Muscle layer of duodenum (tissue), 2 donors: ENCODE results near the gene ATG7.
A peak's percentile ranks its signal among the peaks of the same experiment; 100 is the strongest.

Experiments used
- H3K27ac ChIP-seq: one replicate; pipeline ENCODE4 v1.7.0; 2013; ENCODE audit warnings: mild to moderate bottlenecking, low read length
- H3K27me3 ChIP-seq: one replicate; pipeline ENCODE4 v1.7.0; 2013; ENCODE audit warnings: low read depth, mild to moderate bottlenecking, control low read depth, low read length
- H3K36me3 ChIP-seq, 2 donors: one replicate each; pipeline ENCODE4 v1.7.0; 2013; ENCODE audit warnings: low read length in 2 of 2, control low read depth in 1 of 2, mild to moderate bottlenecking in 1 of 2; ENCODE audit not compliant: insufficient read depth in 2 of 2, control insufficient read depth in 1 of 2
- H3K4me1 ChIP-seq, 2 donors: one replicate each; pipeline ENCODE4 v1.7.0; 2013; ENCODE audit warnings: low read length in 2 of 2, mild to moderate bottlenecking in 2 of 2, control low read depth in 1 of 2, moderate library complexity in 1 of 2; ENCODE audit not compliant: insufficient read depth in 2 of 2, control insufficient read depth in 1 of 2
- H3K4me3 ChIP-seq, 2 donors: one replicate each; pipeline ENCODE4 v1.7.0; 2013; ENCODE audit warnings: low read length in 2 of 2, low read depth in 1 of 2, mild to moderate bottlenecking in 1 of 2
- H3K9me3 ChIP-seq, 2 donors: one replicate each; pipeline ENCODE4 v1.7.0; 2013; ENCODE audit warnings: low read length in 2 of 2, control low read depth in 1 of 2, mild to moderate bottlenecking in 1 of 2; ENCODE audit not compliant: control insufficient read depth in 1 of 2
- donor health status: healthy.

The ATG7 gene

GRCh38 chr3:11271986-11272904 is at the start of gene ATG7:
Gene ATG7 (plus strand): TSS chr3:11272397. CDS start chr3:11298696, 26,299 bp downstream.
- Histone ChIP-seq H3K36me3 (no peaks in the 10 kb centered on the region), H3K4me3 (peak within 1 kb of the TSS; percentile 81 to 87), H3K9me3 (no peaks in the 10 kb centered on the region), H3K27ac (peak within 1 kb of the TSS; percentile 93), H3K4me1 (peaks cover 8 to 24% of the 10 kb centered on the region in 2 donors), H3K27me3 (no peaks in the 10 kb centered on the region)

GRCh38 chr3:11224010-11224409 is 48.2 kb upstream of the ATG7 start:
- Histone ChIP-seq H3K36me3 (no peaks in the 10 kb centered on the region), H3K4me1 (peaks cover 0 to 3% of the 10 kb centered on the region in 2 donors), H3K27me3 (no peaks in the 10 kb centered on the region), H3K9me3 (no peaks in the 10 kb centered on the region), H3K4me3 (no peak overlapping the region), H3K27ac (no peak overlapping the region)

- Histone ChIP-seq H3K36me3 (no peaks in the 10 kb centered on the region), H3K27me3 (no peaks in the 10 kb centered on the region), H3K9me3 (no peaks in the 10 kb centered on the region), H3K4me1 (peaks cover 0 to 3% of the 10 kb centered on the region in 2 donors), H3K27ac (peak overlapping the region; percentile 96), H3K4me3 (peak overlapping the region in 1 of 2 donors; percentile 42)
These were observed 47.3 kb upstream of the ATG7 start for GRCh38 chr3:11224870-11225229.

- Histone ChIP-seq H3K27ac (peak overlapping the region; percentile 96), H3K4me1 (peaks cover 0 to 3% of the 10 kb centered on the region in 2 donors), H3K9me3 (no peaks in the 10 kb centered on the region), H3K27me3 (no peaks in the 10 kb centered on the region), H3K4me3 (peak overlapping the region in 1 of 2 donors; percentile 27), H3K36me3 (no peaks in the 10 kb centered on the region)
These were observed 46.2 kb upstream of the ATG7 start for GRCh38 chr3:11226042-11226370.

GRCh38 chr3:11228041-11228440 is 44.2 kb upstream of the ATG7 start:
- Histone ChIP-seq H3K36me3 (no peaks in the 10 kb centered on the region), H3K27me3 (no peaks in the 10 kb centered on the region), H3K4me3 (no peak overlapping the region), H3K27ac (no peak overlapping the region), H3K4me1 (peaks cover 0 to 3% of the 10 kb centered on the region in 2 donors), H3K9me3 (no peaks in the 10 kb centered on the region)

GRCh38 chr3:11230125-11230524 is 42.1 kb upstream of the ATG7 start:
- H3K36me3 ChIP-seq = no peaks in the 10 kb centered on the region
- H3K9me3 ChIP-seq = no peaks in the 10 kb centered on the region
- H3K27me3 ChIP-seq = no peaks in the 10 kb centered on the region
- H3K4me3 ChIP-seq = no peak overlapping the region
- no peak overlapping the region for H3K27ac ChIP-seq
- no peaks in the 10 kb centered on the region for H3K4me1 ChIP-seq

GRCh38 chr3:11230832-11231231 is 41.4 kb upstream of the ATG7 start:
- H3K27ac ChIP-seq = no peak overlapping the region
- no peak overlapping the region for H3K4me3 ChIP-seq
- no peaks in the 10 kb centered on the region for H3K27me3 ChIP-seq
- H3K9me3 ChIP-seq = no peaks in the 10 kb centered on the region
- H3K36me3 ChIP-seq = no peaks in the 10 kb centered on the region
- H3K4me1 ChIP-seq = no peaks in the 10 kb centered on the region

GRCh38 chr3:11235385-11235784 is 36.8 kb upstream of the ATG7 start:
- Histone ChIP-seq H3K4me3 (no peak overlapping the region), H3K9me3 (peaks cover 0 to 3% of the 10 kb centered on the region in 2 donors), H3K4me1 (no peaks in the 10 kb centered on the region), H3K36me3 (no peaks in the 10 kb centered on the region), H3K27ac (no peak overlapping the region), H3K27me3 (no peaks in the 10 kb centered on the region)

- Histone ChIP-seq H3K27ac (no peak overlapping the region), H3K9me3 (peaks cover 0 to 3% of the 10 kb centered on the region in 2 donors), H3K27me3 (no peaks in the 10 kb centered on the region), H3K4me3 (no peak overlapping the region), H3K36me3 (no peaks in the 10 kb centered on the region), H3K4me1 (no peaks in the 10 kb centered on the region)
These were observed 35.4 kb upstream of the ATG7 start for GRCh38 chr3:11236588-11237461.

- peaks cover 0 to 3% of the 10 kb centered on the region in 2 donors for H3K9me3 ChIP-seq
- H3K4me3 ChIP-seq = no peak overlapping the region
- H3K27me3 ChIP-seq = no peaks in the 10 kb centered on the region
- no peak overlapping the region for H3K27ac ChIP-seq
- H3K4me1 ChIP-seq = no peaks in the 10 kb centered on the region
- H3K36me3 ChIP-seq = no peaks in the 10 kb centered on the region
These were observed 34.1 kb upstream of the ATG7 start for GRCh38 chr3:11238060-11238459.

GRCh38 chr3:11238880-11239279 is 33.3 kb upstream of the ATG7 start:
- Histone ChIP-seq H3K27me3 (no peaks in the 10 kb centered on the region), H3K36me3 (no peaks in the 10 kb centered on the region), H3K27ac (no peak overlapping the region), H3K9me3 (peaks cover 0 to 3% of the 10 kb centered on the region in 2 donors), H3K4me1 (no peaks in the 10 kb centered on the region), H3K4me3 (no peak overlapping the region)
